GM19463 (cell line): Measurements from ENCODE around the gene PDPK1.
"Not testable (repeated sequence)": the region's sequence is repeated elsewhere in the genome, so short reads cannot be mapped to it uniquely, and the experiment has no call there.

Source experiments
- ATAC-seq: cut with Tn5 transposase; IDR thresholded peaks from one replicate; pipeline ENCODE4 v1.9.1; 2021; ENCODE audit warnings: mild to moderate bottlenecking, moderate library complexity; ENCODE audit not compliant: unreplicated experiment

The PDPK1 gene

GRCh38 chr16:2610781-2611498 lies 73.1 kb downstream of the PDPK1 start:
- ATAC-seq, result no peak

- ATAC-seq, result no peak
These were observed 73.7 kb downstream of the PDPK1 start for GRCh38 chr16:2611499-2611862.

GRCh38 chr16:2611877-2612276 lies 74.1 kb downstream of the PDPK1 start:
- not testable (repeated sequence) for ATAC-seq

GRCh38 chr16:2613251-2613650 lies 75.4 kb downstream of the PDPK1 start:
- ATAC-seq, result not testable (repeated sequence)

DNA sequence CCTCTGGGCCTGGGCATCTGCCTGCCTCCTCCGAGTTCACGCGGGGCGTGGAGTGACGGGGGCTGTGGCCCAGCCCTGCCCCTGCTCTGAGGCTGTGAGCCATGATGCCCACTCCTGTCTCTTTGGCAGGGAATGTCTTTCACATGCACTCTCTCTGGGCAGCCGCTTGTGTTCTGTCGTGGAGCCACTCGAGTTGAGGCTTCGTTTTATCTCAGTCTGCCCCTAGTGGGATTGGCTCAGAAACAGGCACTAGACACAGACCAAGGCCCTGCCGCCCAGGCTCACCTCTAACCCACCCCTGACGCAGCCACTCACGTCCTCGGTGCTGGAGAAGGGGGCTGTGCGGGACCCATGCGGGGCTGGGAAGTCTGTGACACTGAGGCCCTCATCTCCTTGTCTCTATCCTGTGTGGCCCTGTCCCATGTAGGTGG lies 77.0 kb downstream of the PDPK1 start:
- ATAC-seq, result no peak

- not testable (repeated sequence) for ATAC-seq
These were observed 81.1 kb downstream of the PDPK1 start for GRCh38 chr16:2618964-2619363.

DNA sequence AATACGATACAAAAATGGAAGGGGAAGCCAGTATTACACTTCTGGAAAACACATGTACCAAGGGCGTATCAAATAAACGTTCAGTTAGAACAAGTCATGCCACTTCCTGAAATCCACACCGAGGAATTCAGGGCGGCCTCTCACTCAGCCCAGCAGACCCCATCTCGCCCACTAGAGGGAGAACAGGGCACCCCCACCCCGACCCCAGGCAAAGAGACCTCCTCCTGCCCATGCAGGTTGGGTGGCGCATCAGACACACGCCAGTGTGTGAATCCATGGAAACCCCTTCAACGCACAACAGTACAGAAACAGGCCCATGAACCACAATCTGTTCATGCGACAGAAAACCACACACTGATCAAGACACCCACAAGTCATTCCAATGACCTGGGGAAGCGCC lies 81.8 kb downstream of the PDPK1 start:
- not testable (repeated sequence) for ATAC-seq

GRCh38 chr16:2620870-2621269 lies 83.0 kb downstream of the PDPK1 start:
- not testable (repeated sequence) for ATAC-seq

GRCh38 chr16:2621395-2621794 lies 83.6 kb downstream of the PDPK1 start:
- ATAC-seq, result not testable (repeated sequence)

DNA sequence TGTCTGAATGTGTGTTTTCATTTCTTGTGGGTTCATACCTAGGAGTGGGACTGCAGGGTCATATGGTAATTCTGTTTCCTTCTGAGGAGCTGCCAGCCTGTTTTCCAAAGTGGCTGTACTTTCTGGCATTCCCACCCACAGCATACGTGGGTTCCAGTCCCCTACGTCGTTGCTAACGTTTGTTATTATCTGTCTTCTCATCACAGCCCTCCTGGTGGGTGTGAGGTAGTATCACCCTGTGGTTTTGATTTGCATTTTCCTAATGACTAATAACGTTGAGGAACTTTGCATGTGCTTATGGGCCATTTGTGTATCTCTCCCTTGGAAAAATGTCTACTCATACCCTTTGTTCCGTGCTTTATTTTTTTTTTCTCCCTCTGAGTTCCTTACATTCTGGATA lies 89.3 kb downstream of the PDPK1 start:
- ATAC-seq, result not testable (repeated sequence)

GRCh38 chr16:2631203-2631602 lies 93.4 kb downstream of the PDPK1 start:
- peak; percentile 80 for ATAC-seq

GRCh38 chr16:2632291-2632690 lies 94.5 kb downstream of the PDPK1 start:
- ATAC-seq, result not testable (repeated sequence)

DNA sequence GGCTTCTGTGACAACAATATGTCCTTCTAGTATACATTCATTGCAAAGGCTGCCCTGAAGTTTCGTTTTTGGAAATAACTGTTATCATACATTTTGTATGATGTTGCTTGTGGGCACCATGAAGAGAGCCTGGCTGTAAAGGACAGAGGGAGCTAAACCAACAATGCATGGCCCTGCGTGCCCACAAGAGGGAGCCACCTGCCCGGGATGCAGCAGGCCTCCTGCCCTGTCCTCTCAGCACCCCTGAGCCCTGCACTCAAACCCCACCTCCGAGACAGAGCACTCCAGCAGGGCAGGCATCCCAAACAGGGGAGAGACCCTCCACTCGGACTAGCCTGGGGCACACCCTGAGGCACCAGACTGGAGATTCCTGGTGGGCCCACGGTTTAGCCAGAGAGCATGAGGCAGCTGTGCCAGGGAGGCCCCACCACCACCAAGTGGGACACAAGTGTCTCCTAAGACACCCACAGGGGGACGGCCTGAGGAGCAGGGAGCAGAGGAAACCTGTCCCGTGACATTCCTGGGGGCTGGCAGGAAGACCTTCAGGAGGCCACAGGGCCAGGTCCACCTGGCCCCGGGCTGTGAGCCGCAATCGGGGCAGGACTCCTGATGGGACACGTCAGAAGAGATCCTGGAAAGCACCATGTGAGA lies 101.4 kb downstream of the PDPK1 start:
- ATAC-seq, result not testable (repeated sequence)

GRCh38 chr16:2639722-2640072 lies 101.9 kb downstream of the PDPK1 start:
- ATAC-seq, result not testable (repeated sequence)

DNA sequence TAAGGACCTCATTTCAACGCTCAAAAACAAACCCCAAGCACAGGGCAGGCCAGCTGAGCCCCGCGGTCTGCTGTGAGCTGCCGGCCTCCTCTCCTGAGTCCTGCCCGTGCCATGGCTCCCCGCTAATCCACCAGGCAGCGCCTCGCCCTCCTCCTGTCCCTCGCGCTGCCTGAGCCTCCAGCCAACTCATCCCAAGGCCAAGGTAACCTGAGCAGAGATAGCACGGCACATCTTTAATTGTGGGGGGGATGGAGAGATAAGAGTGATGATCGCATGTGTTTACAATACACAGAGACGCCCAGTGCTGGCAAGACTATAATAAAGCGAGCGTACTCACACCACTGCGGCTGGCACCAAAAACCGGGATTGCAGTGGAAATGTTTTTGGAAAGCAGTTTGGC lies 104.7 kb downstream of the PDPK1 start:
- ATAC-seq, result not testable (repeated sequence)

DNA sequence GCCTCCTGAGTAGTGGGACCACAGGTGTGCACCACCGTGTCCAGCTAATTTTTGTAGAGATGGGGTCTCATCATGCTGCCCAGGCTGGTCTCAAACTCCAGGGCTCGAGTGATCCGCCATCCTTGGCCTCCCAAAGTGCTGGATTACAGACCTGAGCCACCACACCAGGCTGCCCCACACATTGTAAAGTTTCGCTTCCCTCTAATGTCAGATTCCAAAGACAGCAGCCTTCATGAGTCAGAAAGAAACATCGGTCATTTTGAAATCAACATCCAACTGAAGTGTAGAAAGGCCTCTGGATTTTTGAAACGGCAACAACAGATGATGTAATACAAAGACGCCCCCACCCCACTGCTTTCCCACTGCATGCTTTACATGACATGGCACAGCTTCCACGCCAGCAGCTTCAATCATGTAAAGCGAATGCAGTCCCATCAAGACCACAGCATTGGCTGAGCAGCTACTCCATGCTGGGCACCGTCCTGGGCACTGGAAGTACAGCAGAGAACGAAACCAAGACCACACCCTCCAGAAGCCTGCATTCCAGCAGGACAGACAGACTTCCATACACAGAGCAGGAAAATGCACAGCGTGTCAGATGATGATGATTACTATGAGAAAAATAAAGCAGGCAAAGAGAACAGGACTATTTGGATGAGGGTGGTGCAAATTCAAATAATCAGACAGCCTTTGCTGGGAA lies 107.1 kb downstream of the PDPK1 start:
- not testable (repeated sequence) for ATAC-seq

DNA sequence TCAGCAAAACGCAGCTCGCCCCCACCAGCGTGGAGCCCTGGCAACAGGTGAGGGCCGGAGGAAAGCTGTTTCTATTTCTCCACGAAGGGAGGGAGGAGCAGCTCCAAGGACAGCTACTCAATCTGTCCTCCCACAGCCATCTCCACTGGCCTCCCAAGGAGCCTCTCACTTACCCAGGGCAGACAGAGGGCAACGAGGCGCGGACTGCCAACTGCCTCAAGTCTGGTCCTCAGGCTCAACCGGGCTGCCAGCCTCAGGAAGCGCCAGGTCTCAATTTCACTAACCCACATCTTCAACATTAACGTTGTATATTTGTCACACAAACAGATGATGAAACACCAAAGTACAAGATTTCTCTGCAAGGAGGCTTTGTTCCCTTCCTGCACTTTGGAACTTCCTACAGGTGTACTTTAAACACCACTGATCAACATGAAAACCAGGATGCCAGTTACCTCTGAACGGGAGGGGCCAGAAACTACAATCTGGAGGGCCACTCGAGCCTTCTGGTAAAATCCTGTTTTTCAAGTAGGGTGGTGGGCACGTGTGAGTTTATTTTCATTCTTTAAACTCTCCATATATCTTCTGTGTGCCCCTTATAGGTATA lies 113.5 kb downstream of the PDPK1 start:
- not testable (repeated sequence) for ATAC-seq
